Measurements from ENCODE around the gene UBE2B.

Gene UBE2B

DNA sequence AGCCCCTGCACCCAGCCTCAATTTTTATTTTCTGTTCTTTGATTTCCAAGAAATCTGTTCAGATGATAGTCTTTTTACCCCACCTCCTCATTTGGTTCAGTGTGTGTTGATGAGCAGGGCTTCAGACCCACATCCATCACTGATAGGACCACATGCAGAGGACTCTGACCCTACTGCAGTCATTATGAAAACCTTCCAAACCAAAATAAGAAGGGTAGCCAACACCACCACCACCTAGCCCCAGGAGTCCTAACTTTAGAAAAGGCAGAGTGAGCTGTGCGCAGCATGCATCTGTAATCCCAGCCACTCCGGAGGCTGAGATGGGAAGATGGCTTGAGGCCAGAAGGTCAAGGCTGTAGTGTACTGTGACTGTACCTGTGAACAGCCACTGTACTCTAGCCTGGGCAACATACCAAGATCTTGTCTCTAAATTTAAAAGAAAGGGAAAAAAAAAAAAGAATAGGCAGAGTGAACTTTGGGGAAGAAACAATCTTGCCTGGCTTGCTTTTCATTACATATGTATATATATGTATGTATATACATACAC, 27.3 kb downstream of the UBE2B start:
- H3K36me3 ChIP-seq (ENCODE audit: control insufficient read depth, insufficient read depth, low read length): peaks cover 64% of the 10 kb centered on the region
- peaks cover 15% of the 10 kb centered on the region for H3K4me1 ChIP-seq (ENCODE audit: control insufficient read depth, insufficient read depth, low read length)
- H3K9me3 ChIP-seq (ENCODE audit: control insufficient read depth, insufficient read depth, low read depth, low read length): no peaks in the 10 kb centered on the region

DNA sequence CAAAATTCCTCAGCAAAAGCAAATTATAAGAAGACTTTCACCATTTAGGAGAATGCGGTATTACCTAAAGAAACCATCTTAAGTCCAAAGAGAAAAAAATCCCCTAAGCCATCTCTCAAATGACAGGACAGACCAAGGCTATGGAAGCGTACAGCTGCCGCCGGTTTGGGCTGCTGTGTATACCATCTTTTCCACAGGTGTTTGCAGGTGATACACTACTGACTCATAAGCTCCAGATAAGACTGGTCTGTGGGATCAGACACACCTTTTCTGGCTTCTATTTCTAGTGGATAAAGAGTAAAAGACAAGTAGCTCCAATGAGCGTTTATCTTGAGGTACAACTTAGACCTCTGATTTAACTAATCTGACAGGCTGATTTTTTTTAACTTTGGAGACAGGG, 32.6 kb downstream of the UBE2B start:
- Histone ChIP-seq H3K4me3 (ENCODE audit: low read depth, low read length) (no peak overlapping the region), H3K27me3 (ENCODE audit: control insufficient read depth, insufficient read depth, low read length) (no peaks in the 10 kb centered on the region), H3K9ac (ENCODE audit: low read length) (no peak overlapping the region), H3K27ac (ENCODE audit: low read depth, low read length) (no peak overlapping the region), H3K36me3 (ENCODE audit: control insufficient read depth, insufficient read depth, low read length) (peaks cover 45% of the 10 kb centered on the region), H3K4me1 (ENCODE audit: control insufficient read depth, insufficient read depth, low read length) (no peaks in the 10 kb centered on the region), H3K9me3 (ENCODE audit: control insufficient read depth, insufficient read depth, low read depth, low read length) (no peaks in the 10 kb centered on the region)

More for the DNA sequence above, 27.3 kb downstream of the UBE2B start:
- Histone ChIP-seq H3K27me3 (ENCODE audit: control insufficient read depth, insufficient read depth, low read length) (no peaks in the 10 kb centered on the region), H3K4me3 (ENCODE audit: low read depth, low read length) (no peak overlapping the region), H3K9ac (ENCODE audit: low read length) (no peak overlapping the region), H3K27ac (ENCODE audit: low read depth, low read length) (no peak overlapping the region)

GRCh38 chr5:134406390-134406789, 35.0 kb downstream of the UBE2B start:
- H3K36me3 ChIP-seq (ENCODE audit: control insufficient read depth, insufficient read depth, low read length): peaks cover 39% of the 10 kb centered on the region
- H3K27ac ChIP-seq (ENCODE audit: low read depth, low read length): no peak overlapping the region
- no peaks in the 10 kb centered on the region for H3K9me3 ChIP-seq (ENCODE audit: control insufficient read depth, insufficient read depth, low read depth, low read length)
- no peaks in the 10 kb centered on the region for H3K27me3 ChIP-seq (ENCODE audit: control insufficient read depth, insufficient read depth, low read length)
- no peak overlapping the region for H3K9ac ChIP-seq (ENCODE audit: low read length)
- H3K4me3 ChIP-seq (ENCODE audit: low read depth, low read length): no peak overlapping the region
- H3K4me1 ChIP-seq (ENCODE audit: control insufficient read depth, insufficient read depth, low read length): peaks cover 5% of the 10 kb centered on the region

GRCh38 chr5:134409321-134409720, 38.0 kb downstream of the UBE2B start:
- no peak overlapping the region for H3K4me3 ChIP-seq (ENCODE audit: low read depth, low read length)
- H3K36me3 ChIP-seq (ENCODE audit: control insufficient read depth, insufficient read depth, low read length): peaks cover 27% of the 10 kb centered on the region
- no peaks in the 10 kb centered on the region for H3K9me3 ChIP-seq (ENCODE audit: control insufficient read depth, insufficient read depth, low read depth, low read length)
- peaks cover 23% of the 10 kb centered on the region for H3K4me1 ChIP-seq (ENCODE audit: control insufficient read depth, insufficient read depth, low read length)
- H3K9ac ChIP-seq (ENCODE audit: low read length): no peak overlapping the region
- no peaks in the 10 kb centered on the region for H3K27me3 ChIP-seq (ENCODE audit: control insufficient read depth, insufficient read depth, low read length)
- no peak overlapping the region for H3K27ac ChIP-seq (ENCODE audit: low read depth, low read length)

DNA sequence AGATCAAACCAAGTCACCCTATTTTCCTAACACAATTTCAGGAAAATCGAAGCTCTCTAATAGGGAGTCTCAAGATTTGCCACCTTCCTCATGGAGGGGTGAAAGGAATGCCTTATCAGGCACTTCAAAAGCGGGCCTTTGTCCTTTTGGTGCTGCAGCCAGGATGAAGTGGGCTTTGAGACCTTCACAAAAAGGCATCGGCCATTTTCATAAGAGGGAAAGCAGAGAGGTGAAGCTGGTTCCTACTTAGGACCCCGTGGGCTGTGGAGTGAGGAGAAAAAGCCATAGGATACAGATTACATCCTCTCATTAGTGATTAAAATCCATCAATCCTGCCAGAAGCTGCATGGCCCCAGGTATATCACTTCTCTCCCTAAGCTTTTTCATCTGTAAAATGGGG, 39.5 kb downstream of the UBE2B start:
- Histone ChIP-seq H3K9me3 (ENCODE audit: control insufficient read depth, insufficient read depth, low read depth, low read length) (no peaks in the 10 kb centered on the region), H3K4me1 (ENCODE audit: control insufficient read depth, insufficient read depth, low read length) (peaks cover 23% of the 10 kb centered on the region), H3K27ac (ENCODE audit: low read depth, low read length) (no peak overlapping the region), H3K9ac (ENCODE audit: low read length) (peak overlapping the region; percentile 94), H3K36me3 (ENCODE audit: control insufficient read depth, insufficient read depth, low read length) (peaks cover 24% of the 10 kb centered on the region), H3K4me3 (ENCODE audit: low read depth, low read length) (peak overlapping the region; percentile 90), H3K27me3 (ENCODE audit: control insufficient read depth, insufficient read depth, low read length) (no peaks in the 10 kb centered on the region)

DNA sequence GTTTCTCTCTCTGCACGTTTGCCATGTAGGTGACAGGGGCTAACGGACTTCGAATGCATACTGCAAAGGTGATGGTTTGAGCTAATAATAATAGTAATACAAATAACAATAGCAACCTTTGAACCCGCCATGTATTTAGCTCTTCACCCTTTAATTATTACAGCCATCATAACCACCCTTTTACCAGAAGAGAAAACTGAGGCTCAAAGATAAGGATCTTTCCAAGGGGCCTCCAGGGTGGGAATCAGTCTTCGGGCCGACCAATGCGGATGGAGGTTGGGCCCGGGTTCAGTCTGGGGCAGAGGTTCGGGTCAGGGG, 39.8 kb downstream of the UBE2B start:
- Histone ChIP-seq H3K4me3 (ENCODE audit: low read depth, low read length) (peak overlapping the region; percentile 90), H3K9me3 (ENCODE audit: control insufficient read depth, insufficient read depth, low read depth, low read length) (no peaks in the 10 kb centered on the region), H3K36me3 (ENCODE audit: control insufficient read depth, insufficient read depth, low read length) (peaks cover 20% of the 10 kb centered on the region), H3K4me1 (ENCODE audit: control insufficient read depth, insufficient read depth, low read length) (peaks cover 23% of the 10 kb centered on the region), H3K9ac (ENCODE audit: low read length) (peak overlapping the region; percentile 94), H3K27me3 (ENCODE audit: control insufficient read depth, insufficient read depth, low read length) (no peaks in the 10 kb centered on the region), H3K27ac (ENCODE audit: low read depth, low read length) (peak overlapping the region; percentile 72; the same call in 1 of the 2 replicates)

GRCh38 chr5:134411546-134412266, 40.3 kb downstream of the UBE2B start, which contains the start of gene CDKN2AIPNL:
Gene CDKN2AIPNL, minus strand, starts transcription at chr5:134411881. Its CDS starts 27 bp downstream, at chr5:134411854.
- Histone ChIP-seq H3K9ac (ENCODE audit: low read length) (peak within 1 kb of the TSS; percentile 94), H3K9me3 (ENCODE audit: control insufficient read depth, insufficient read depth, low read depth, low read length) (no peaks in the 10 kb centered on the region), H3K27me3 (ENCODE audit: control insufficient read depth, insufficient read depth, low read length) (no peaks in the 10 kb centered on the region), H3K27ac (ENCODE audit: low read depth, low read length) (peak within 1 kb of the TSS; percentile 72; the same call in 1 of the 2 replicates), H3K4me3 (ENCODE audit: low read depth, low read length) (peak within 1 kb of the TSS; percentile 90), H3K36me3 (ENCODE audit: control insufficient read depth, insufficient read depth, low read length) (peaks cover 15% of the 10 kb centered on the region), H3K4me1 (ENCODE audit: control insufficient read depth, insufficient read depth, low read length) (peaks cover 23% of the 10 kb centered on the region)

GRCh38 chr5:134413046-134413445, 41.7 kb downstream of the UBE2B start:
- H3K36me3 ChIP-seq (ENCODE audit: control insufficient read depth, insufficient read depth, low read length): peaks cover 10% of the 10 kb centered on the region; the same call in 1 of the 2 replicates
- no peak overlapping the region for H3K27ac ChIP-seq (ENCODE audit: low read depth, low read length)
- no peak overlapping the region for H3K4me3 ChIP-seq (ENCODE audit: low read depth, low read length)
- no peak overlapping the region for H3K9ac ChIP-seq (ENCODE audit: low read length)
- H3K9me3 ChIP-seq (ENCODE audit: control insufficient read depth, insufficient read depth, low read depth, low read length): no peaks in the 10 kb centered on the region
- no peaks in the 10 kb centered on the region for H3K27me3 ChIP-seq (ENCODE audit: control insufficient read depth, insufficient read depth, low read length)
- peaks cover 23% of the 10 kb centered on the region for H3K4me1 ChIP-seq (ENCODE audit: control insufficient read depth, insufficient read depth, low read length)

DNA sequence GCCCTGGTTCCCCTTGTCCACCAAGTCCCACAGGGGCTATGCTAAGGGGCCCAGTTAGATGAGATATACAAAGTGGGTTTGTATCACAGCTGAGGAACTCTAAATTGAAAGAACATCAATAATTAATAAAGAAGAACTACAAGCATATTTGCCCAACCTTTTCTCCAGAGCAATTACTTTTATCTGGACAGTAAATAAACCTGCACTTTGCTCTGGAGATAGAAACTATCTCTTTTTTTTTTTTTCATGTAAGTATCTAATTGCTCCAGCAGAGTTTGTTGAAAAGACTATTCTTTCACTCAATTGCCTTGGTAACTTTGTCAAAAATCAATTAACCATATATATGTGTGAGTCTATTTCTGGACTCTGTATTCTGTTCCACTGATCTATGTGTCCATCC, 46.3 kb downstream of the UBE2B start:
- Histone ChIP-seq H3K4me1 (ENCODE audit: control insufficient read depth, insufficient read depth, low read length) (peaks cover 9% of the 10 kb centered on the region), H3K27ac (ENCODE audit: low read depth, low read length) (no peak overlapping the region), H3K4me3 (ENCODE audit: low read depth, low read length) (no peak overlapping the region), H3K27me3 (ENCODE audit: control insufficient read depth, insufficient read depth, low read length) (no peaks in the 10 kb centered on the region), H3K9ac (ENCODE audit: low read length) (no peak overlapping the region), H3K36me3 (ENCODE audit: control insufficient read depth, insufficient read depth, low read length) (no peaks in the 10 kb centered on the region), H3K9me3 (ENCODE audit: control insufficient read depth, insufficient read depth, low read depth, low read length) (no peaks in the 10 kb centered on the region)

GRCh38 chr5:134418958-134419357, 47.6 kb downstream of the UBE2B start:
- Histone ChIP-seq H3K27ac (ENCODE audit: low read depth, low read length) (no peak overlapping the region), H3K36me3 (ENCODE audit: control insufficient read depth, insufficient read depth, low read length) (no peaks in the 10 kb centered on the region), H3K9ac (ENCODE audit: low read length) (no peak overlapping the region), H3K4me1 (ENCODE audit: control insufficient read depth, insufficient read depth, low read length) (peaks cover 4% of the 10 kb centered on the region; the same call in 1 of the 2 replicates), H3K4me3 (ENCODE audit: low read depth, low read length) (no peak overlapping the region), H3K9me3 (ENCODE audit: control insufficient read depth, insufficient read depth, low read depth, low read length) (no peaks in the 10 kb centered on the region), H3K27me3 (ENCODE audit: control insufficient read depth, insufficient read depth, low read length) (no peaks in the 10 kb centered on the region)

DNA sequence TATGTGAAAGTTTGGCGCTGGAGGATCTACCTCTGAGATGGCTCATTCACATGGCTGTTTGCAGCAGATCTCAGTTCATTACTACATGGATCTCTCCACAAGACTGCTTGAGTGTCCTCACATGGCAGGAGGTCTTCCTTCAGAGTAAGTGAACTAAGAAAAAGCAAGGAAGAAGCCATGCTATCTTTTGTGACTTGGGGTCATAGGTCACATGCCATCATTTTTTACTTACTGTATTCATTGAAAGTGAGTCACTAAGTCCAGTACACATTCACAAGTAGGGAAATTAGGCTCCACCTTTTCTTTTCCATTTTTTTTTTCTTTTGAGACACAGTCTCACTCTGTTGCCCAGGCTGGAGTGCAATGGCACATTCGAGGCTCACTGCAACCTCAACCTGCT, 49.0 kb downstream of the UBE2B start:
- Histone ChIP-seq H3K36me3 (ENCODE audit: control insufficient read depth, insufficient read depth, low read length) (no peaks in the 10 kb centered on the region), H3K27ac (ENCODE audit: low read depth, low read length) (no peak overlapping the region), H3K27me3 (ENCODE audit: control insufficient read depth, insufficient read depth, low read length) (no peaks in the 10 kb centered on the region), H3K4me3 (ENCODE audit: low read depth, low read length) (no peak overlapping the region), H3K9ac (ENCODE audit: low read length) (no peak overlapping the region), H3K4me1 (ENCODE audit: control insufficient read depth, insufficient read depth, low read length) (no peaks in the 10 kb centered on the region; the same call in 1 of the 2 replicates), H3K9me3 (ENCODE audit: control insufficient read depth, insufficient read depth, low read depth, low read length) (no peaks in the 10 kb centered on the region)

Measured in HUES6 (cell line).